ENCODE measurements around the gene PCP2. TPM values are rescaled to one million over a fixed set of nuclear protein-coding genes. Genes with fewer than 3 reads are reported as not detected.

PCP2 gene
- total RNA-seq, 1 experiment from 2014 or later, result not detected

DNA sequence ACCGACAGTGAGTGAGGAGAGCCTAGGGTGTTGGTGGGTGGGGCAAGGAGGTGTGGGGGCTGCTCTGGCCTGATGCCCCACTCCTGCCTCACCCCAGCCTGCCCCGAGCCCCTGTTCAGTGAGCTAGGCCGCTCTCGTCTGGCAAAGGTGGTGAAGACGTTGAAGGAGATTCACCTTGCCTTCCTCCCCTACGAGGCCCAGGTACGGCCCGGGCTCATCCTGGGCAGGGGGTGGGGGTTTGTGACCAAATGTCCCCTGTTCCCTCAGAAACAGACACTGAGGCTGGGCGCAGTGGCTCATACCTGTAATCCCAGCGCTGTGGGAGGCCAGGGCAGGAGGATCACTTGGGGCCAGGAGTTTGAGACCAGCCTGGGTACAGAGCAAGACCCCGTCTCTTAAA, 7.3 kb upstream of the PCP2 start:
- Histone ChIP-seq H2AFZ (ENCODE audit: low read length) (no peak overlapping the region), H3K4me3 (ENCODE audit: low read length) (no peak overlapping the region), H3K36me3 (ENCODE audit: low read depth, low read length) (peaks cover 5% of the 10 kb centered on the region; the same call in 1 of the 2 replicates), H3K27me3 (ENCODE audit: low read length) (no peaks in the 10 kb centered on the region), H3K27ac (ENCODE audit: low read length) (no peak overlapping the region), H3K4me2 (ENCODE audit: low read length) (no peak overlapping the region), H3K9me3 (ENCODE audit: low read length) (no peaks in the 10 kb centered on the region), H3K9ac (ENCODE audit: low read length) (no peak overlapping the region), H3K79me2 (ENCODE audit: low read length) (peaks cover 23% of the 10 kb centered on the region), H4K20me1 (ENCODE audit: low read length) (no peaks in the 10 kb centered on the region), H3K9me2 (replicated peaks; ENCODE audit: low read length) (no peaks in the 10 kb centered on the region), H3F3A (ENCODE audit: low read length, unreplicated experiment) (no peaks in the 10 kb centered on the region), H3K4me1 (ENCODE audit: insufficient read depth, low read length) (peaks cover 3% of the 10 kb centered on the region; the same call in 1 of the 2 replicates)
- ChIA-PET CTCF (interaction anchor here (0.5 to 0.6 kb wide), 2 partner anchors 11 to 280 kb away, joined by 3 read pairs; no protein-coding TSS in a partner anchor), POLR2A (ENCODE audit: unreplicated experiment) (no interaction called here)
- intact Hi-C loops (cut with micrococcal nuclease), result no loop called here
- DNase-seq (no peak), ATAC-seq (no peak)
- no peak for TF ChIP-seq CTCF (conservative IDR thresholded peaks at IDR 0.05; ENCODE audit: low read depth, low read length)
- TF ChIP-seq EZH2 (IDR thresholded peaks at IDR 0.05; ENCODE audit: low read length, unreplicated experiment), result no peak
- no peak for TF ChIP-seq EZH2phosphoT487 (IDR thresholded peaks at IDR 0.05; ENCODE audit: borderline replicate concordance, low read length)
- BruUV-seq (replicated peaks), result no TSS peak

DNA sequence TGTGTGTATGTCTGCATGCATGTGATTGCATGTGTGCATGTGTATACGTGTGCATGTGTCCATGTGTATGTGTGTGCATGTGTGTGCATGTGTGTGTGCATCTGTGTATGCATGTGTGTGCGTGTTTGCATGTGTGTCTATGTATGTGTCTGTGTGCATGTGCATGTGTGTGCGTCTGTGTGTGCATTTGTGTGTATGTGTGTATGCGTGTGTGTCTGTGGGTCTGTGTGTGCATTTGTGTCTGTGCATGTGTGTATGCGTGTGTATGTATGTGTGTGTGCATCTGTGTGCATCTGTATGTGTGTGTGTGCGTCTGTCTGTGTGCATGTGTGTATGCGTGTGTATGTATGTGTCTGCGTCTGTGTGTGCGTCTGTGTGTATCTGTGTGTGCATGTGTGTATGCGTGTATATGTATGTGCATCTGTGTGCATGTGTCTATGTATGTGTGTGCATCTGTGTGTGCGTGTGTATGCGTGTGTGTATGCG, 6.4 kb upstream of the PCP2 start:
- Histone ChIP-seq H3K9me3 (ENCODE audit: low read length) (no peaks in the 10 kb centered on the region), H3K4me3 (ENCODE audit: low read length) (no peak overlapping the region), H3F3A (ENCODE audit: low read length, unreplicated experiment) (no peaks in the 10 kb centered on the region), H4K20me1 (ENCODE audit: low read length) (no peaks in the 10 kb centered on the region), H3K27me3 (ENCODE audit: low read length) (no peaks in the 10 kb centered on the region), H3K79me2 (ENCODE audit: low read length) (peaks cover 23% of the 10 kb centered on the region), H3K27ac (ENCODE audit: low read length) (no peak overlapping the region), H3K4me2 (ENCODE audit: low read length) (no peak overlapping the region), H3K9ac (ENCODE audit: low read length) (no peak overlapping the region), H3K36me3 (ENCODE audit: low read depth, low read length) (peaks cover 3% of the 10 kb centered on the region; the same call in 1 of the 2 replicates), H3K4me1 (ENCODE audit: insufficient read depth, low read length) (peaks cover 3% of the 10 kb centered on the region; the same call in 1 of the 2 replicates), H3K9me2 (replicated peaks; ENCODE audit: low read length) (no peaks in the 10 kb centered on the region), H2AFZ (ENCODE audit: low read length) (no peak overlapping the region)
- DNase-seq (no peak), ATAC-seq (no peak)
- BruUV-seq (replicated peaks), result no TSS peak
- POLR2A ChIA-PET (ENCODE audit: unreplicated experiment), result no interaction called here
- TF ChIP-seq CTCF (conservative IDR thresholded peaks at IDR 0.05; ENCODE audit: low read depth, low read length) (no peak), EZH2phosphoT487 (IDR thresholded peaks at IDR 0.05; ENCODE audit: borderline replicate concordance, low read length) (no peak), EZH2 (IDR thresholded peaks at IDR 0.05; ENCODE audit: low read length, unreplicated experiment) (no peak)
- intact Hi-C loops (cut with micrococcal nuclease), result no loop called here
- CTCF ChIA-PET, result no interaction called here

- no peak for TF ChIP-seq CTCF (conservative IDR thresholded peaks at IDR 0.05; ENCODE audit: low read depth, low read length)
- no peak for TF ChIP-seq EZH2 (IDR thresholded peaks at IDR 0.05; ENCODE audit: low read length, unreplicated experiment)
- TF ChIP-seq EZH2phosphoT487 (IDR thresholded peaks at IDR 0.05; ENCODE audit: borderline replicate concordance, low read length), result no peak
- Histone ChIP-seq H2AFZ (ENCODE audit: low read length) (no peak overlapping the region), H3F3A (ENCODE audit: low read length, unreplicated experiment) (no peaks in the 10 kb centered on the region), H3K79me2 (ENCODE audit: low read length) (peaks cover 23% of the 10 kb centered on the region), H3K9me3 (ENCODE audit: low read length) (no peaks in the 10 kb centered on the region), H3K27ac (ENCODE audit: low read length) (no peak overlapping the region), H3K4me3 (ENCODE audit: low read length) (no peak overlapping the region), H4K20me1 (ENCODE audit: low read length) (no peaks in the 10 kb centered on the region), H3K9me2 (replicated peaks; ENCODE audit: low read length) (no peaks in the 10 kb centered on the region), H3K4me1 (ENCODE audit: insufficient read depth, low read length) (peaks cover 3% of the 10 kb centered on the region; the same call in 1 of the 2 replicates), H3K4me2 (ENCODE audit: low read length) (no peak overlapping the region), H3K9ac (ENCODE audit: low read length) (no peak overlapping the region), H3K36me3 (ENCODE audit: low read depth, low read length) (no peaks in the 10 kb centered on the region), H3K27me3 (ENCODE audit: low read length) (no peaks in the 10 kb centered on the region)
- BruUV-seq (replicated peaks), result no TSS peak
- POLR2A ChIA-PET (ENCODE audit: unreplicated experiment), result no interaction called here
- intact Hi-C loops (cut with micrococcal nuclease), result no loop called here
- ATAC-seq (no peak), DNase-seq (no peak)
- CTCF ChIA-PET, result no interaction called here
Observed at GRCh38 chr19:7638802-7639465, 5.4 kb upstream of the PCP2 start.
